ENCODE measurements around the gene MS4A15. TPM values are rescaled to one million over a fixed set of nuclear protein-coding genes. Genes with fewer than 3 reads are reported as not detected.
"Not testable (repeated sequence)": the region's sequence is repeated elsewhere in the genome, so short reads cannot be mapped to it uniquely, and the experiment has no call there.

The MS4A15 gene, protein sequence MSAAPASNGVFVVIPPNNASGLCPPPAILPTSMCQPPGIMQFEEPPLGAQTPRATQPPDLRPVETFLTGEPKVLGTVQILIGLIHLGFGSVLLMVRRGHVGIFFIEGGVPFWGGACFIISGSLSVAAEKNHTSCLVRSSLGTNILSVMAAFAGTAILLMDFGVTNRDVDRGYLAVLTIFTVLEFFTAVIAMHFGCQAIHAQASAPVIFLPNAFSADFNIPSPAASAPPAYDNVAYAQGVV
- total RNA-seq (not detected), polyA plus RNA-seq (under 1 TPM in 1 of 3 donors, not detected in 2; 0.04 TPM)

DNA sequence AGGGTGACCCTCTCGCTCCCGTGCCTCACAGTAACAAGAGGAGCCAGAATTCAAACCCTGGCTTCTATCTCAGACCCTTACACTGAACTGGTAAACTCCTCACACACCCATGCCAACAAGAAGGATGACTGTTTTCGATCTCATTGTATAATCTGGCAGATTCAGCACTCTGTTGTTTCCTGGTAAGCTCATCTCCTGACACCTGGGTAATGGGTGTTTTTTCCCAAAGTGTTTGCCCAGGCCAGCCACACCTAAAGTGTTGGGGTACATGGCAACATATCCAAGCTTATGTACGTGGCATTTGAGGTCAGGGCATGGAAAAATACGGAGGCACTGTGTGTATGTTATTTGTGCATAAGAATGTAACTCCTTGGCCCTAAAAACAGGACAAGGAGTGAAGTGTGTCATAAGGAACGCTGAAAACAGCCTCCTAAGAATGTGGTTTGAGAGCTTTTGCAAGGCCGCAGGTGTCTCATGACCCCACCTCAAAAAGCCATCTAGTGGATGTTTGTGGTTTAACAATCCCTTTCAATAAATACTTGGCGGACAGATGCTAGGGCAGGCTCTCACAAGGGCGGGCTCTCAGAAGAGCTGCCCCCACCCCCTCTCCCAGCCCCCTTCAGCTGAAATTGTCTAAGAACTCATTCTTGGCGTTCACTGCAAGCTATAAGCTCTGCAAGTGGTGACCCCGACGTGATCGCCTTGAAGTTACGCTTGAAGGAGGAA lies at the start of gene MS4A15:
TSS of gene MS4A15 (plus strand) at position 561 of the 726 bp plus-strand sequence. CDS start 6,867 bp downstream, outside the sequence.
- no peak for DNase-seq
- intact Hi-C loops (cut with DNase I): no loop called here
- TF ChIP-seq POLR2A (IDR thresholded peaks at IDR 0.05) (no peak), EP300 (IDR thresholded peaks at IDR 0.05) (no peak), CTCF (IDR thresholded peaks at IDR 0.05) (no peak), POLR2AphosphoS5 (IDR thresholded peaks at IDR 0.05) (no peak)
- 44 to 62% methylated on average over 14 of the region's 14 CpGs for WGBS, 2 donors
- Histone ChIP-seq H3K4me1 (no peaks in the 10 kb centered on the region), H3K27me3 (peaks cover 0 to 6% (median 0%) of the 10 kb centered on the region in 3 donors), H3K36me3 (no peaks in the 10 kb centered on the region), H3K9me3 (no peaks in the 10 kb centered on the region), H3K4me3 (no peak within 1 kb of the TSS), H3K27ac (no peak within 1 kb of the TSS)

GRCh38 chr11:60706931-60707330 lies 49.7 kb upstream of the MS4A15 start:
- no peak for DNase-seq
- Histone ChIP-seq H3K27ac (no peak overlapping the region), H3K36me3 (no peaks in the 10 kb centered on the region), H3K9me3 (no peaks in the 10 kb centered on the region), H3K4me3 (no peak overlapping the region), H3K27me3 (no peaks in the 10 kb centered on the region), H3K4me1 (no peaks in the 10 kb centered on the region)
- TF ChIP-seq CTCF (IDR thresholded peaks at IDR 0.05): no peak
- TF ChIP-seq EP300 (IDR thresholded peaks at IDR 0.05): no peak
- no peak for TF ChIP-seq POLR2A (IDR thresholded peaks at IDR 0.05)
- TF ChIP-seq POLR2AphosphoS5 (IDR thresholded peaks at IDR 0.05): no peak
- WGBS, 2 donors: 88 to 91% methylated on average over 5 of the region's 5 CpGs
- intact Hi-C loops (cut with DNase I): no loop called here

- no peaks in the 10 kb centered on the region for H3K4me1 ChIP-seq
- no peaks in the 10 kb centered on the region for H3K27me3 ChIP-seq
- no peak for TF ChIP-seq POLR2AphosphoS5 (IDR thresholded peaks at IDR 0.05)
- TF ChIP-seq CTCF (IDR thresholded peaks at IDR 0.05): no peak
- TF ChIP-seq EP300 (IDR thresholded peaks at IDR 0.05): no peak
- no peak for TF ChIP-seq POLR2A (IDR thresholded peaks at IDR 0.05)
- intact Hi-C loops (cut with DNase I): no loop called here
- no peak for DNase-seq
- no peaks in the 10 kb centered on the region for H3K36me3 ChIP-seq
- no peaks in the 10 kb centered on the region for H3K9me3 ChIP-seq
- H3K27ac ChIP-seq: no peak overlapping the region
- WGBS, 2 donors: 84 to 88% methylated on average over 4 of the region's 4 CpGs
- no peak overlapping the region for H3K4me3 ChIP-seq
Measured at GRCh38 chr11:60710482-60710881, 46.2 kb upstream of the MS4A15 start.

DNA sequence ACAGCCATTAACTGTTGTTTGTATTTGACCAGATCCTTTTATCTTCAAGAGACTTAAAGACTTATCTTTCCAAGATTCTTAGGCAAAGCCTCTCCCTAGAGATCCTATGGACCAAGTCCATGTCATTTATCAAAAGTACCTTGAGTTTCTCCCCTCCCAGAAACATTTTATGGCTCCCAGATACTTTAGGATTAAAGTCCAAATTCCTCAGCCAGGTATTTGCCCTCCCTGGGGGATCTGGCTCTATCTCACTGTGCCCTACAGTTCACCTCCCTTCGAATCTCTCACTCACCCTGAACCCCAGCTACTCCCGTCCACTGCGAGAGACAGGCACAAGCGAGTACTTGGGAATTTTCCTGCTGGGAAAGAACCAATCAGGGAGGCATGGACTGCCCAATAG lies 45.4 kb upstream of the MS4A15 start:
- no peak overlapping the region for H3K27ac ChIP-seq
- 20 to 81% methylated on average over 4 of the region's 4 CpGs for WGBS, 2 donors
- intact Hi-C loops (cut with DNase I): no loop called here
- TF ChIP-seq CTCF (IDR thresholded peaks at IDR 0.05): no peak
- TF ChIP-seq POLR2A (IDR thresholded peaks at IDR 0.05): no peak
- no peak for TF ChIP-seq POLR2AphosphoS5 (IDR thresholded peaks at IDR 0.05)
- no peak for TF ChIP-seq EP300 (IDR thresholded peaks at IDR 0.05)
- no peaks in the 10 kb centered on the region for H3K27me3 ChIP-seq
- DNase-seq: no peak
- H3K36me3 ChIP-seq: no peaks in the 10 kb centered on the region
- H3K4me3 ChIP-seq: no peak overlapping the region
- no peaks in the 10 kb centered on the region for H3K9me3 ChIP-seq
- no peaks in the 10 kb centered on the region for H3K4me1 ChIP-seq

DNA sequence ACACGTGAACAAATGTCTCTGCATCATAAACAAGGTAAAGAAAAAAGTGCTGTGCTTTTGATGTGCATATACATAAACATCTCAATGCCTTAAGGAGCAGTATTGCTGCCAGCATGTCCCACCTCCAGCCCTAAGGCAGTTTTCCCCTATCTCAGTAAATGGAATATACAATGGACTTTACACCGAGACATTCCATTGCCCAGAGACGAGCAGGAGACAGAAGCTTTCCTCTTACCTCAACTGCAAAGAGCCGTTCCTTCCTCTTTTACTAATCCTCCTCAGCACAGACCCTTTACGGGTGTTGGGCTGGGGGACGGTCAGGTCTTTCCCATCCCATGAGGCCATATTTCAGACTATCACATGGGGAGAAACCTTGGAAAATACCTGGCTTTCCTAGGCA lies 43.2 kb upstream of the MS4A15 start:
- H3K4me3 ChIP-seq; DNase-seq; H3K27me3 ChIP-seq; intact Hi-C loops (cut with DNase I); H3K27ac ChIP-seq; H3K9me3 ChIP-seq; H3K4me1 ChIP-seq; H3K36me3 ChIP-seq: not testable (repeated sequence)
- 73 to 79% methylated on average over 6 of the region's 6 CpGs for WGBS, 2 donors

Data from sigmoid colon (tissue), 7 donors.